Sigmoid colon (tissue), 4 donors: Measurements from ENCODE around the gene SPOCK1.

Experiments
- POLR2A ChIP-seq, 2 donors: fragments of 450-650 bp; IDR thresholded peaks; one replicate each; pipeline ENCODE4 v1.6.1; 2016; ENCODE audit warnings: antibody characterized with exemption in 2 of 2, mild to moderate bottlenecking in 2 of 2, moderate library complexity in 2 of 2
- POLR2AphosphoS5 ChIP-seq, 4 donors: sonication (generic); formaldehyde crosslinking; IDR thresholded peaks; one replicate each; pipeline ENCODE4 v1.6.1; 2017; ENCODE audit warnings: antibody characterized with exemption in 4 of 4
- TF ChIP-seq, protein P1 (sequence below), 4 experiments: fragments of 450-650 bp in 3 of 4; fragments of 200-600 bp in 1 of 4; IDR thresholded peaks; one replicate each; pipeline ENCODE4 v1.5.1; 2016 to 2019; ENCODE audit warnings: antibody characterized with exemption in 4 of 4, mild to moderate bottlenecking in 3 of 4, moderate library complexity in 2 of 4

DNA sequence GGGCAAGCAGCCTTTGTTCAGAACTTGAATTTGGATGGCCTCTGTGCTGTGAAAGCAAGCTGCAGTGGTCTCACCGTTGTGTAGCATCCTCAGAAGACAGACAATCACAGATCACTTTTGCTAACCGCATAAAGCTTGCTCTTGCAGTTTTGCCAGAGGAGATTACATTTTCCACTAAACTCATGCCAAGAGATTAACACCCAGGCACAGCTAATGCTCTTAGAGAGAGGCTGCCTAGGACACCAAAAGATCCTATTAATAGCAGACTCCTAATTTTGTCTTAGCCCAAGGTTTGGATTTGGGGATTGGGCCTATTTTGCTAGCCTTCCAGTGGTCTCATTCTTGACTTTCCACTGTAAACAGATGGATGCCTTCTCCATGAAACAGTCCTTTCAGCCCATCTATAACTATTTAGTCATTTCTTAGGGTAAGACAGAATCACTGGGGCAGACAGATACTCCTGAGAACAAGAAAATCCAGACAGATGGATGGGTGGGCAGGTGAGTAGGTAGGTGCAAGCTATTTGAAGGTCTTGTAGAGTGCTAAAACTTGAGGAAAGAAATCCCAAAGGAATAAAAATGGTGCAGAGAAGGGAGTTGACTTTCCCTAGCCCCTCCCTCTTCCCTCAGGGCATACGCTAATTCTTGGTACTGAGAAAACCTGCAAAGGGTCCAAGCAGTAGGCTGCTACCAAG, 506.2 kb downstream of the SPOCK1 start:
- TF ChIP-seq, protein P1, sequence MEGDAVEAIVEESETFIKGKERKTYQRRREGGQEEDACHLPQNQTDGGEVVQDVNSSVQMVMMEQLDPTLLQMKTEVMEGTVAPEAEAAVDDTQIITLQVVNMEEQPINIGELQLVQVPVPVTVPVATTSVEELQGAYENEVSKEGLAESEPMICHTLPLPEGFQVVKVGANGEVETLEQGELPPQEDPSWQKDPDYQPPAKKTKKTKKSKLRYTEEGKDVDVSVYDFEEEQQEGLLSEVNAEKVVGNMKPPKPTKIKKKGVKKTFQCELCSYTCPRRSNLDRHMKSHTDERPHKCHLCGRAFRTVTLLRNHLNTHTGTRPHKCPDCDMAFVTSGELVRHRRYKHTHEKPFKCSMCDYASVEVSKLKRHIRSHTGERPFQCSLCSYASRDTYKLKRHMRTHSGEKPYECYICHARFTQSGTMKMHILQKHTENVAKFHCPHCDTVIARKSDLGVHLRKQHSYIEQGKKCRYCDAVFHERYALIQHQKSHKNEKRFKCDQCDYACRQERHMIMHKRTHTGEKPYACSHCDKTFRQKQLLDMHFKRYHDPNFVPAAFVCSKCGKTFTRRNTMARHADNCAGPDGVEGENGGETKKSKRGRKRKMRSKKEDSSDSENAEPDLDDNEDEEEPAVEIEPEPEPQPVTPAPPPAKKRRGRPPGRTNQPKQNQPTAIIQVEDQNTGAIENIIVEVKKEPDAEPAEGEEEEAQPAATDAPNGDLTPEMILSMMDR (IDR thresholded peaks at IDR 0.05): no peak
- TF ChIP-seq POLR2A (IDR thresholded peaks at IDR 0.05): no peak
- TF ChIP-seq POLR2AphosphoS5 (IDR thresholded peaks at IDR 0.05): no peak
